ENCODE measurements around the gene TMUB2. TPM values are rescaled to one million over a fixed set of nuclear protein-coding genes. Genes with fewer than 3 reads are reported as not detected.
A peak's percentile ranks its signal among the peaks of the same experiment; 100 is the strongest.

The TMUB2 gene
- total and polyA plus RNA-seq, 3 experiments from 2014 or later = 20.8 to 37.5 (median 22.5) TPM

- Mint-ChIP-seq H3K36me3 (peaks cover 6 to 54% (median 8%) of the 10 kb centered on the region in 3 donors), H3K27ac (peak overlapping the region in 1 of 8 donors; percentile 64), H3K9me3 (no peaks in the 10 kb centered on the region), H3K4me1 (peaks cover 26 to 47% (median 26%) of the 10 kb centered on the region in 3 donors), H3K27me3 (peaks cover 0 to 4% of the 10 kb centered on the region in 2 donors), H3K4me3 (no peak overlapping the region)
- peaks cover 38% of the 10 kb centered on the region for H3K4me1 ChIP-seq (ENCODE audit: insufficient read depth, low read length)
- peaks cover 44% of the 10 kb centered on the region for H3K36me3 ChIP-seq (ENCODE audit: insufficient read depth, low read length)
- ChIA-PET CTCF (interaction anchor here (1.3 to 11.1 kb wide), 3 partner anchors 10 to 138 kb away, joined by 6 to 100 read pairs (median 11); partner anchors contain the start of gene GRN), POLR2A (no interaction called here)
- no peaks in the 10 kb centered on the region for H3K9me3 ChIP-seq (ENCODE audit: low read length)
- H3K4me3 ChIP-seq (ENCODE audit: low read length) = no peak overlapping the region
- DNase-seq = no peak
- no peaks in the 10 kb centered on the region for H3K27me3 ChIP-seq (ENCODE audit: insufficient read depth, low read length, poor library complexity, severe bottlenecking)
- no peak overlapping the region for H3K27ac ChIP-seq (ENCODE audit: low read depth, low read length)
Measured at GRCh38 chr17:44207319-44207718, 20.5 kb downstream of the TMUB2 start.

GRCh38 chr17:44207743-44208142 lies 21.0 kb downstream of the TMUB2 start:
- no peak overlapping the region for H3K4me3 Mint-ChIP-seq
- peaks cover 0 to 4% of the 10 kb centered on the region in 2 donors for H3K27me3 Mint-ChIP-seq
- H3K27ac ChIP-seq (ENCODE audit: low read depth, low read length) = no peak overlapping the region
- H3K4me1 Mint-ChIP-seq = peaks cover 23 to 44% (median 25%) of the 10 kb centered on the region in 3 donors
- no peaks in the 10 kb centered on the region for H3K27me3 ChIP-seq (ENCODE audit: insufficient read depth, low read length, poor library complexity, severe bottlenecking)
- ChIA-PET POLR2A (no interaction called here), CTCF (interaction anchor here (1.3 to 11.1 kb wide), 4 partner anchors 13 to 138 kb away, joined by 6 to 100 read pairs (median 50); partner anchors contain the start of genes GRN, SLC25A39 and UBTF)
- peaks cover 44% of the 10 kb centered on the region for H3K36me3 ChIP-seq (ENCODE audit: insufficient read depth, low read length)
- DNase-seq = no peak
- peaks cover 38% of the 10 kb centered on the region for H3K4me1 ChIP-seq (ENCODE audit: insufficient read depth, low read length)
- no peaks in the 10 kb centered on the region for H3K9me3 ChIP-seq (ENCODE audit: low read length)
- H3K36me3 Mint-ChIP-seq = peaks cover 6 to 55% (median 8%) of the 10 kb centered on the region in 3 donors
- peak overlapping the region in 1 of 8 donors; percentile 64 for H3K27ac Mint-ChIP-seq
- no peaks in the 10 kb centered on the region for H3K9me3 Mint-ChIP-seq
- no peak overlapping the region for H3K4me3 ChIP-seq (ENCODE audit: low read length)

GRCh38 chr17:44209786-44210341 lies 23.1 kb downstream of the TMUB2 start:
- Mint-ChIP-seq H3K27ac (peak overlapping the region; percentile 57 to 96 (median 80)), H3K36me3 (peaks cover 9 to 77% (median 18%) of the 10 kb centered on the region in 3 donors), H3K9me3 (no peaks in the 10 kb centered on the region), H3K4me1 (peaks cover 26 to 51% (median 29%) of the 10 kb centered on the region in 3 donors), H3K27me3 (peaks cover 0 to 3% of the 10 kb centered on the region in 2 donors), H3K4me3 (peak overlapping the region in 6 of 7 donors; percentile 12 to 57 (median 39))
- Histone ChIP-seq H3K27me3 (ENCODE audit: insufficient read depth, low read length, poor library complexity, severe bottlenecking) (no peaks in the 10 kb centered on the region), H3K27ac (ENCODE audit: low read depth, low read length) (no peak overlapping the region), H3K9me3 (ENCODE audit: low read length) (no peaks in the 10 kb centered on the region), H3K4me1 (ENCODE audit: insufficient read depth, low read length) (peaks cover 44% of the 10 kb centered on the region), H3K4me3 (ENCODE audit: low read length) (peak overlapping the region; percentile 26), H3K36me3 (ENCODE audit: insufficient read depth, low read length) (peaks cover 52% of the 10 kb centered on the region)
- DNase-seq = no peak
- POLR2A ChIA-PET = interaction anchor here (0.6 to 4.0 kb wide), 7 partner anchors 10 to 140 kb away, joined by 3 to 58 read pairs (median 7); partner anchors contain the start of genes ATXN7L3, GRN, SLC25A39 and TMUB2
- CTCF ChIA-PET = interaction anchor here (1.0 to 11.1 kb wide), 42 partner anchors 9 to 213 kb away, joined by 3 to 100 read pairs (median 6); partner anchors contain the start of genes FAM171A2, GRN, HDAC5 and HROB

DNA sequence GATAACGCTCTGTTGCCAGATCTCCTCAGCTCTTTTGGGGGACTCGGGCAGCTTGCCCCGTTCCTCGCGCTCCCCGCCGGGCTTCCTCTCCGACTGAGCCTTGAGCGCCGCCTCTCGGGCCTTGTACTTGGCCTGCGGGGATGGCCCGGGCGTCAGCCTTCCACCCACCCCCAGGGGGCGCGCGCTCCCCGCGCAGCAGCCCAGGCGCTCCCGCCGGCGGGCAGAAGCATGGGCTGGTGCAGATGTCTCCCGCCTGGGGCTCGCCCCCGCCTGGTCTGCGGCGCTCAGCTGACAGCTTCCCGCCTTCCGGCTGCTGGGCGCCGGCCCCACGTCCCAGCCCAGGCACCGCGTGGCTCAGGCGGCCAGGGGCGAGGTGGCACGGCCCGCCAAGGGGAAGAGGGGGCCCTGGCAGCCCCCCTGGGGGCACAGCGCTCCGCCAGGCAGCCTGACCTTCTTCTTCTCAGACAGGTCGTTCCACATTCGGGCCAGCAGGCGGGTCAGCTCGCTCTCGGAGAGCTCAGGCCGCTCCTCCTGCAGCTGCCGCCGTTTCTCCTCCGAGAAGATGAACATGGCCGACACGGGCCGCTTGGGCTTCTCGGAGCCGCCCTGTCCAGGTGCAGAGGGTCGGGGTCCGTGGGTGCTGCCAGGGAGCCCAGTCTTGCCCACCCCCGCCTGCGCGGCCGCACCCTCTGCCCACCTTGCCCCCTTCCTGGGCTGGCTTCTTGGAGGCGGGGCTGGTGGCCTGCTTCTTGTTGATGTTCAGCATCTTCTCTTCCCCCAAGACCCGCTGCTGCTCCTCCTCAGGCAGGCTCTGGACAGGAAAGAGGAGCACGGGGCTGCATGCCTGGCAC lies 23.8 kb downstream of the TMUB2 start:
- Mint-ChIP-seq H3K36me3 (peaks cover 11 to 82% (median 22%) of the 10 kb centered on the region in 3 donors), H3K27ac (peak overlapping the region; percentile 57 to 96 (median 80)), H3K4me3 (peak overlapping the region in 6 of 7 donors; percentile 12 to 57 (median 39)), H3K4me1 (peaks cover 33 to 58% (median 36%) of the 10 kb centered on the region in 3 donors), H3K27me3 (peaks cover 0 to 3% of the 10 kb centered on the region in 2 donors), H3K9me3 (no peaks in the 10 kb centered on the region)
- no peak overlapping the region for H3K27ac ChIP-seq (ENCODE audit: low read depth, low read length)
- peak; percentile 87 to 94 (median 91) for DNase-seq
- peak overlapping the region; percentile 26 for H3K4me3 ChIP-seq (ENCODE audit: low read length)
- no peaks in the 10 kb centered on the region for H3K9me3 ChIP-seq (ENCODE audit: low read length)
- POLR2A ChIA-PET = interaction anchor here (0.6 to 4.0 kb wide), 7 partner anchors 10 to 140 kb away, joined by 3 to 58 read pairs (median 7); partner anchors contain the start of genes ATXN7L3, GRN, SLC25A39 and TMUB2
- H3K4me1 ChIP-seq (ENCODE audit: insufficient read depth, low read length) = peaks cover 51% of the 10 kb centered on the region
- no peaks in the 10 kb centered on the region for H3K27me3 ChIP-seq (ENCODE audit: insufficient read depth, low read length, poor library complexity, severe bottlenecking)
- CTCF ChIA-PET = interaction anchor here (1.0 to 11.1 kb wide), 43 partner anchors 9 to 213 kb away, joined by 3 to 100 read pairs (median 6); partner anchors contain the start of genes FAM171A2, GRN, HDAC5 and HROB
- peaks cover 59% of the 10 kb centered on the region for H3K36me3 ChIP-seq (ENCODE audit: insufficient read depth, low read length)

DNA sequence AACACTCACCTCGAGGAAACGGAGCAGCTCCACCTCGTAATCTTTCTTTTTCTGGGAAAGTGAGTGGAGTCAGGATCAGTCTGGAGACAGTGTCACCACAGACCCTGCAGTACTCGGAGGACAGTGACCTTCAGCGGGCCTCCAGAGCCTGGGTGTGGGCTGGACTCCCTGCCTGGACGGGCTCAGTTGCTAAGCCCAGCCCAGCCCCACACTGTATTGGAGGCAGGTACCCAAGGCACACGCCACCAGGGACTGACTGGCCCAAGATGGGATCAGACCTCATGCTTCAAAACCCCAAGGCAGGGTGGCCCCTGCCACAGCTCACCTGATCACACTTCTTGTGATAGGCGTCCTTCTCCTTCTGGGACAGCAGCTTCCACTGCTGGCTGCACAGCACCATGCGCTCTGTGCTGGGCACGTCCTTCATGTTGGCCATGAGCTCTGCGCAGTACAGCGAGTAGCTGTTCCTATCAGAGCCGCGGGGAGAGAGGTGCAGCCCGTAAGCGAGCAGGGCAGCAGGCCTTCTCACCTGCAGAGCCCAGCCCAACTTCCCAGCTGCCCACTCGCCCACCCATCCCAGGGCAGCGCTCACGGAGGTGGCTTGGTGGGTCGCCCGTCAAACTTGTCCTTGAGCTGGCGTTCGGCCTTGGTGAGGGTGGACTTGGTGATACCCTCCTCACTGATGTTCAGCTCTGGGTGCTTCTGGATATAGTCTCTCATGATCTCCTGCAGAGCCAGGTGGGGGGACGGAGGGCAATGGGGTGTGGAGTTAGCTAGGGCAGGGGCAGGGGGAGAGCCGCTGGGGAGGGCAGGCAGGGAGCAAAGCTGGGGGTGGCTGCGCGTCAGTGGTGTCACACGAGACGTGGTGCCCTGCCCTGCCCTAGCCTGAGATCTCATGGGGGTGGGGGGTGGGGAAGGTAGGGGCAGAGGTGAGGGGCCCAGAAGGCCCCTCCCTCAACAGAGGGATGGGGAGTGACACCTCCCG lies 24.8 kb downstream of the TMUB2 start:
- Histone ChIP-seq H3K27me3 (ENCODE audit: insufficient read depth, low read length, poor library complexity, severe bottlenecking) (no peaks in the 10 kb centered on the region), H3K9me3 (ENCODE audit: low read length) (no peaks in the 10 kb centered on the region), H3K36me3 (ENCODE audit: insufficient read depth, low read length) (peaks cover 64% of the 10 kb centered on the region), H3K4me1 (ENCODE audit: insufficient read depth, low read length) (peaks cover 62% of the 10 kb centered on the region), H3K4me3 (ENCODE audit: low read length) (no peak overlapping the region), H3K27ac (ENCODE audit: low read depth, low read length) (no peak overlapping the region)
- peaks cover 17 to 83% (median 25%) of the 10 kb centered on the region in 3 donors for H3K36me3 Mint-ChIP-seq
- H3K27ac Mint-ChIP-seq = peak overlapping the region in 3 of 8 donors; percentile 12 to 75 (median 33)
- H3K9me3 Mint-ChIP-seq = no peaks in the 10 kb centered on the region
- H3K4me3 Mint-ChIP-seq = peak overlapping the region in 1 of 7 donors; percentile 26
- peaks cover 0 to 3% of the 10 kb centered on the region in 2 donors for H3K27me3 Mint-ChIP-seq
- POLR2A ChIA-PET = interaction anchor here (1.7 to 4.0 kb wide), 4 partner anchors 9 to 134 kb away, joined by 7 to 58 read pairs (median 25); partner anchors contain the start of genes GRN, SLC25A39, TMUB2 and UBTF
- peaks cover 41 to 64% (median 42%) of the 10 kb centered on the region in 3 donors for H3K4me1 Mint-ChIP-seq
- CTCF ChIA-PET = interaction anchor here (1.1 to 11.1 kb wide), 18 partner anchors 9 to 152 kb away, joined by 3 to 100 read pairs (median 14); partner anchors contain the start of genes FAM171A2, GRN, HDAC5 and RUNDC3A
- DNase-seq = no peak

DNA sequence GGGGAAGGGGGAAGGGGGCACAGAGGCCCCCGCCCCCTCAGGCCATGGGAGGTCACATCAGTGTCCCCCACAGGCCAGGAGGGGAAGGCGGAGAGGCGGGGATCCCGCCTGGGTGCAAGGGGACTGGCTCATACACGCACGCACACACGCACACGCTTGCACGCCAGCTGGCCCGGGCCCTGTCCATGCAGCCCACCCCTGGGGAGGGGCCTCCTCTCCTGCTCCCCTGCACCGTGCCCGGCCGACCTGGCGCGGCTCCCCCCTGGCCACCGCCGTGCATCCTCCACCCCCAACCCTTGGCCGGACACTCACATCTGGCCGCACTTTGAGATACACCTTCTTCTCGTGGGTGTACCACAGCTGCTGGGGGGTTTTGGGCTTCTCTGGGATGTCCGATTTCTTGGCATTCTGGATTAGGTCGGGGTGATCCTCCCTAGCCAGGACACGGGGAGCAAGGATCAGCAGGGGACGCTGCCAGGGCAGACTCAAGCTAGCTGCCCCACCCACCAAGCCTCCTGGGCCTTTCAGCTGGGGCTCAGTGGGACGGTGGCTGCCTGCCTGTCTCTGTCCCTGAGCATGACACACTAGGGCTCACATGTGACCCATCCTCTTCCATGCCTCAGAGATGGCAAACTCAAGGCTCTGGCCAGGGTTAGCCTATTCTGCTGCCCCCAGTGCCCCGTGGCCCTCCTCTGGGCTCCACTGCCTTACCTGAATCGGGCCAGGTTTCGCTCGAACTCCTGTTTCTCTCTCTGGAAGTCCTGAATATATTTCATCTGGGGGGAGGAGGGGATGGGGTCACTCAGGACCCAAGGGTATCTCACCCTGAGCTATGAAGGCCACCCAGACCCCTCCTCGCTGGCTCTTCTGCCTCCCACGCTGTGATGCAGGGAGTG lies 26.0 kb downstream of the TMUB2 start:
- no peaks in the 10 kb centered on the region for H3K9me3 Mint-ChIP-seq

More for the DNA sequence above, 26.0 kb downstream of the TMUB2 start:
- peaks cover 73% of the 10 kb centered on the region for H3K4me1 ChIP-seq (ENCODE audit: insufficient read depth, low read length)
- POLR2A ChIA-PET = interaction anchor here (0.6 to 4.0 kb wide), 4 partner anchors 7 to 113 kb away, joined by 4 to 58 read pairs (median 24); partner anchors contain the start of genes SLC25A39 and UBTF
- H3K9me3 ChIP-seq (ENCODE audit: low read length) = no peaks in the 10 kb centered on the region
- Mint-ChIP-seq H3K4me3 (peak overlapping the region in 2 of 7 donors; percentile 19 to 71), H3K4me1 (peaks cover 51 to 76% (median 54%) of the 10 kb centered on the region in 3 donors), H3K27me3 (peaks cover 0 to 3% of the 10 kb centered on the region in 2 donors), H3K27ac (peak overlapping the region in 6 of 8 donors; percentile 11 to 97 (median 79)), H3K36me3 (peaks cover 17 to 85% (median 27%) of the 10 kb centered on the region in 3 donors)
- H3K36me3 ChIP-seq (ENCODE audit: insufficient read depth, low read length) = peaks cover 56% of the 10 kb centered on the region
- H3K27me3 ChIP-seq (ENCODE audit: insufficient read depth, low read length, poor library complexity, severe bottlenecking) = no peaks in the 10 kb centered on the region
- H3K4me3 ChIP-seq (ENCODE audit: low read length) = no peak overlapping the region
- CTCF ChIA-PET = interaction anchor here (0.9 to 11.1 kb wide), 5 partner anchors 11 to 140 kb away, joined by 3 to 100 read pairs (median 50); partner anchors contain the start of genes GRN and SLC25A39
- no peak for DNase-seq
- H3K27ac ChIP-seq (ENCODE audit: low read depth, low read length) = no peak overlapping the region
